Endothelial cell (in vitro differentiated cells): ENCODE data around the gene RETREG3. TPM values are rescaled to one million over a fixed set of nuclear protein-coding genes. Genes with fewer than 3 reads are reported as not detected.
A peak's percentile ranks its signal among the peaks of the same experiment; 100 is the strongest.
"Not testable (repeated sequence)": the region's sequence is repeated elsewhere in the genome, so short reads cannot be mapped to it uniquely, and the experiment has no call there.

Source experiments
- DNase-seq: peaks from one replicate; pipeline ENCODE4 v3.0.0; 2021; ENCODE audit warnings: low spot score
- H3K27ac Mint-ChIP-seq: one replicate; pipeline ENCODE4 v1.8.0; 2021; ENCODE audit warnings: mixed read lengths, inconsistent platforms; ENCODE audit not compliant: unreplicated experiment
- H3K27me3 Mint-ChIP-seq: one replicate; pipeline ENCODE4 v1.8.0; 2021; ENCODE audit warnings: mild to moderate bottlenecking, moderate library complexity, mixed read lengths, inconsistent platforms; ENCODE audit not compliant: unreplicated experiment
- H3K36me3 Mint-ChIP-seq: one replicate; pipeline ENCODE4 v1.8.0; 2021; ENCODE audit warnings: mild to moderate bottlenecking, low read depth, mixed read lengths, inconsistent platforms; ENCODE audit not compliant: unreplicated experiment
- H3K4me1 Mint-ChIP-seq: one replicate; pipeline ENCODE4 v1.8.0; 2021; ENCODE audit warnings: mild to moderate bottlenecking, mixed read lengths, inconsistent platforms; ENCODE audit not compliant: unreplicated experiment
- H3K4me3 Mint-ChIP-seq: one replicate; pipeline ENCODE4 v1.8.0; 2021; ENCODE audit warnings: mild to moderate bottlenecking, mixed read lengths, inconsistent platforms; ENCODE audit not compliant: unreplicated experiment
- H3K9me3 Mint-ChIP-seq: one replicate; pipeline ENCODE4 v1.8.0; 2021; ENCODE audit warnings: mixed read lengths, inconsistent platforms; ENCODE audit not compliant: unreplicated experiment
- CTCF ChIP-seq: fragments of 200-600 bp; sonication (generic); IDR thresholded peaks from one replicate; pipeline ENCODE4 v1.5.0; 2021; ENCODE audit warnings: antibody characterized with exemption; ENCODE audit not compliant: unreplicated experiment
- total RNA-seq: library from RNA; stranded (reverse); fragmentation: NEBNext Ultra II Directional; extraction: Animal tissue kit (Norgen Biotek cat#: 25700); gene quantifications from one replicate; pipeline ENCODE4 v1.2.1, GENCODE V29; 2021; ENCODE audit not compliant: unreplicated experiment

RETREG3 gene
- total RNA-seq, 1 donor from 2014 or later: 92.1 TPM

GRCh38 chr17:42612013-42612412 is 2.8 kb upstream of the RETREG3 start:
- H3K4me3 Mint-ChIP-seq: no peak overlapping the region
- peaks cover 29% of the 10 kb centered on the region for H3K36me3 Mint-ChIP-seq
- peaks cover 9% of the 10 kb centered on the region for H3K4me1 Mint-ChIP-seq
- no peaks in the 10 kb centered on the region for H3K27me3 Mint-ChIP-seq
- TF ChIP-seq CTCF: no peak
- no peak overlapping the region for H3K27ac Mint-ChIP-seq
- no peak for DNase-seq
- H3K9me3 Mint-ChIP-seq: no peaks in the 10 kb centered on the region

- not testable (repeated sequence) for H3K27ac Mint-ChIP-seq, H3K27me3 Mint-ChIP-seq, H3K9me3 Mint-ChIP-seq
- peaks cover 21% of the 10 kb centered on the region for H3K36me3 Mint-ChIP-seq
- H3K4me3 Mint-ChIP-seq: peak overlapping the region; percentile 100
- DNase-seq: peak; percentile 33
- peaks cover 17% of the 10 kb centered on the region for H3K4me1 Mint-ChIP-seq
Observed at GRCh38 chr17:42609814-42610801, 934 bp upstream of the RETREG3 start.

GRCh38 chr17:42608305-42609181 is 631 bp downstream of the RETREG3 start:
- no peak for DNase-seq
- Mint-ChIP-seq H3K27me3 (peaks cover 3% of the 10 kb centered on the region), H3K9me3 (no peaks in the 10 kb centered on the region), H3K36me3 (peaks cover 7% of the 10 kb centered on the region), H3K4me3 (peak overlapping the region; percentile 100), H3K27ac (peak overlapping the region; percentile 98), H3K4me1 (peaks cover 17% of the 10 kb centered on the region)
- TF ChIP-seq CTCF: no peak

GRCh38 chr17:42607769-42608168 is 1.4 kb downstream of the RETREG3 start:
- H3K27ac Mint-ChIP-seq: no peak overlapping the region
- DNase-seq: no peak
- peaks cover 17% of the 10 kb centered on the region for H3K4me1 Mint-ChIP-seq
- H3K36me3 Mint-ChIP-seq: peaks cover 5% of the 10 kb centered on the region
- no peaks in the 10 kb centered on the region for H3K9me3 Mint-ChIP-seq
- H3K4me3 Mint-ChIP-seq: peak overlapping the region; percentile 100
- no peak for TF ChIP-seq CTCF
- H3K27me3 Mint-ChIP-seq: peaks cover 3% of the 10 kb centered on the region

GRCh38 chr17:42603318-42603717 is 5.9 kb downstream of the RETREG3 start:
- Mint-ChIP-seq H3K9me3 (no peaks in the 10 kb centered on the region), H3K36me3 (no peaks in the 10 kb centered on the region), H3K27ac (no peak overlapping the region), H3K4me3 (no peak overlapping the region), H3K27me3 (peaks cover 3% of the 10 kb centered on the region), H3K4me1 (peaks cover 11% of the 10 kb centered on the region)
- TF ChIP-seq CTCF: no peak
- no peak for DNase-seq
